Measurements from ENCODE around the gene EHF.

The EHF gene

GRCh38 chr11:34644669-34645406 is 23.9 kb downstream of the EHF start:
- no peak for DNase-seq (ENCODE audit: low spot score)

GRCh38 chr11:34646431-34646830 is 25.5 kb downstream of the EHF start:
- DNase-seq (ENCODE audit: low spot score), result no peak

GRCh38 chr11:34647131-34647530 is 26.2 kb downstream of the EHF start:
- no peak for DNase-seq (ENCODE audit: low spot score)

GRCh38 chr11:34647532-34647931 is 26.6 kb downstream of the EHF start:
- no peak for DNase-seq (ENCODE audit: low spot score)

- DNase-seq (ENCODE audit: low spot score), result no peak
Observed at GRCh38 chr11:34648036-34648435, 27.1 kb downstream of the EHF start.

GRCh38 chr11:34649597-34649996 is 28.7 kb downstream of the EHF start:
- DNase-seq (ENCODE audit: low spot score), result no peak

- DNase-seq (ENCODE audit: low spot score), result no peak
Observed at GRCh38 chr11:34650528-34650927, 29.6 kb downstream of the EHF start.

GRCh38 chr11:34651551-34651950 is 30.7 kb downstream of the EHF start:
- no peak for DNase-seq (ENCODE audit: low spot score)

GRCh38 chr11:34652191-34652973 is 31.5 kb downstream of the EHF start:
- DNase-seq (ENCODE audit: low spot score), result no peak

GRCh38 chr11:34653031-34653430 is 32.1 kb downstream of the EHF start:
- DNase-seq (ENCODE audit: low spot score), result no peak

GRCh38 chr11:34653851-34654482 is 33.1 kb downstream of the EHF start:
- peak; percentile 100 for DNase-seq (ENCODE audit: low spot score)

- peak; percentile 97 for DNase-seq (ENCODE audit: low spot score)
Observed at GRCh38 chr11:34654483-34655334, 33.8 kb downstream of the EHF start.

GRCh38 chr11:34655335-34656008 is 34.6 kb downstream of the EHF start:
- peak; percentile 23 for DNase-seq (ENCODE audit: low spot score)

- DNase-seq (ENCODE audit: low spot score), result peak; percentile 45
Observed at GRCh38 chr11:34656062-34656720, 35.3 kb downstream of the EHF start.

GRCh38 chr11:34658071-34659015 is 37.5 kb downstream of the EHF start:
- DNase-seq (ENCODE audit: low spot score), result no peak

GRCh38 chr11:34659096-34659733 is 38.3 kb downstream of the EHF start:
- DNase-seq (ENCODE audit: low spot score), result no peak

- DNase-seq (ENCODE audit: low spot score), result no peak
Observed at GRCh38 chr11:34665077-34665835, 44.4 kb downstream of the EHF start.

- no peak for DNase-seq (ENCODE audit: low spot score)
Observed at GRCh38 chr11:34667810-34668582, 47.1 kb downstream of the EHF start.
